Keratinocyte (primary cell): ENCODE data around the gene MINK1. TPM values are rescaled to one million over a fixed set of nuclear protein-coding genes. Genes with fewer than 3 reads are reported as not detected.

Experiments used
- DNase-seq: peaks from one replicate; pipeline ENCODE4 v3.0.0-alpha.2; 2011; ENCODE audit warnings: low read depth, missing footprints, low spot score
- FAIRE-seq: peaks from 2 replicates; lab custom pipeline; 2011; peaks lifted over from hg19 to GRCh38; lab: Jason Lieb, UNC
- H2AFZ ChIP-seq: 2 replicates; pipeline ENCODE4 v1.6.0; 2012; ENCODE audit warnings: low read length, control low read depth, inconsistent platforms; ENCODE audit not compliant: control insufficient read depth
- H3K27ac ChIP-seq: 2 replicates; pipeline ENCODE4 v1.5.1; 2011; ENCODE audit warnings: low read length; ENCODE audit not compliant: control insufficient read depth, insufficient read depth
- H3K27me3 ChIP-seq: 3 replicates; pipeline ENCODE4 v1.6.0; 2011; ENCODE audit warnings: low read length; ENCODE audit not compliant: control insufficient read depth, insufficient read depth; ENCODE audit errors: extremely low read depth
- H3K36me3 ChIP-seq, 2 experiments: 2 replicates in 1 of 2; 3 replicates in 1 of 2; pipeline ENCODE4 v1.5.1; 2011; ENCODE audit warnings: low read length in 2 of 2, mild to moderate bottlenecking in 1 of 2; ENCODE audit not compliant: control insufficient read depth in 2 of 2, insufficient read depth in 2 of 2; ENCODE audit errors: extremely low read depth in 1 of 2
- H3K4me1 ChIP-seq: 3 replicates; pipeline ENCODE4 v1.5.1; 2011; ENCODE audit warnings: low read length; ENCODE audit not compliant: control insufficient read depth, insufficient read depth; ENCODE audit errors: extremely low read depth
- H3K4me2 ChIP-seq: 3 replicates; pipeline ENCODE4 v1.6.0; 2011; ENCODE audit warnings: low read depth, low read length; ENCODE audit not compliant: control insufficient read depth, insufficient read depth; ENCODE audit errors: extremely low read depth
- H3K4me3 ChIP-seq, 3 experiments: fragments of 200-600 bp in 1 of 3; sonication (generic) in 1 of 3; 2 replicates in 2 of 3; 3 replicates in 1 of 3; pipeline ENCODE4 v1.5.1; 2011 to 2016; ENCODE audit warnings: low read length in 3 of 3, mild to moderate bottlenecking in 3 of 3, control low read depth in 2 of 3, inconsistent platforms in 1 of 3, low read depth in 1 of 3, mixed read lengths in 1 of 3, mixed run types in 1 of 3, moderate library complexity in 1 of 3; ENCODE audit not compliant: control insufficient read depth in 2 of 3, insufficient read depth in 2 of 3; ENCODE audit errors: extremely low read depth in 1 of 3
- H3K79me2 ChIP-seq: 2 replicates; pipeline ENCODE4 v1.6.0; 2012; ENCODE audit warnings: low read length; ENCODE audit not compliant: control insufficient read depth, insufficient read depth
- H3K9ac ChIP-seq: 3 replicates; pipeline ENCODE4 v1.6.0; 2011; ENCODE audit warnings: low read length; ENCODE audit not compliant: control insufficient read depth, insufficient read depth; ENCODE audit errors: extremely low read depth
- H3K9me1 ChIP-seq: 3 replicates; pipeline ENCODE4 v1.6.0; 2011; ENCODE audit warnings: low read length; ENCODE audit not compliant: control insufficient read depth, insufficient read depth; ENCODE audit errors: extremely low read depth
- H3K9me3 ChIP-seq: 2 replicates; pipeline ENCODE4 v1.5.1; 2012; ENCODE audit warnings: low read depth, low read length; ENCODE audit not compliant: control insufficient read depth
- H4K20me1 ChIP-seq: 3 replicates; pipeline ENCODE4 v1.6.0; 2011; ENCODE audit warnings: low read length; ENCODE audit not compliant: control insufficient read depth, insufficient read depth; ENCODE audit errors: extremely low read depth
- EZH2 ChIP-seq: IDR thresholded peaks from one replicate; pipeline ENCODE4 v1.6.1; 2012; ENCODE audit warnings: inconsistent platforms, mild to moderate bottlenecking, low read length, moderate library complexity
- dilution Hi-C: fragments of 300-500 bp; cut with MboI; formaldehyde crosslinking; loops from one replicate; pipeline ENCODE4 v1.7.0; 2020; ENCODE audit warnings: low sequenced_read_pairs; ENCODE audit not compliant: extremely low pct_ligation_motif_present
- polyA plus RNA-seq, 5 experiments: library from polyadenylated mRNA; depleted of rRNA in 3 of 5; stranded (reverse) in 3 of 5; stranded (forward) in 1 of 5; unstranded in 1 of 5; fragments of >200 nt; gene quantifications; 1 replicate in 1 of 5; 2 replicates in 3 of 5; 3 replicates in 1 of 5; pipeline versions ENCODE4 v1.2.1 to v1.2.3, GENCODE V29; 2011 to 2012; ENCODE audit warnings: missing spikeins in 2 of 5, low read depth in 1 of 5, low replicate concordance in 1 of 5
- TF ChIP-seq, protein P1 (sequence below), 3 experiments: IDR thresholded peaks in 1 of 3; conservative IDR thresholded peaks in 1 of 3; optimal IDR thresholded peaks in 1 of 3; 2 replicates in 2 of 3; 3 replicates in 1 of 3; pipeline versions ENCODE3 to v1.5.1; 2011; ENCODE audit warnings: low read length in 3 of 3, mild to moderate bottlenecking in 3 of 3, moderate library complexity in 2 of 3, control low read depth in 1 of 3, inconsistent platforms in 1 of 3; ENCODE audit not compliant: insufficient read depth in 2 of 3; ENCODE audit errors: extremely low read depth in 1 of 3

The MINK1 gene
- polyA plus RNA-seq, 1 donor (not counting 4 experiments of a cell fraction or from before 2014, with no cell fraction given) = 82.8 TPM

- FAIRE-seq = no peak
- no peaks in the 10 kb centered on the region for H3K9me3 ChIP-seq
- no peak for DNase-seq
- no peak overlapping the region for H3K27ac ChIP-seq
- H3K4me1 ChIP-seq = no peaks in the 10 kb centered on the region
- no peaks in the 10 kb centered on the region for H4K20me1 ChIP-seq
- H3K79me2 ChIP-seq = peaks cover 17% of the 10 kb centered on the region
- no peak overlapping the region for H3K9ac ChIP-seq
- H3K4me3 ChIP-seq = no peak overlapping the region
- no peak for TF ChIP-seq EZH2
- TF ChIP-seq, protein P1, sequence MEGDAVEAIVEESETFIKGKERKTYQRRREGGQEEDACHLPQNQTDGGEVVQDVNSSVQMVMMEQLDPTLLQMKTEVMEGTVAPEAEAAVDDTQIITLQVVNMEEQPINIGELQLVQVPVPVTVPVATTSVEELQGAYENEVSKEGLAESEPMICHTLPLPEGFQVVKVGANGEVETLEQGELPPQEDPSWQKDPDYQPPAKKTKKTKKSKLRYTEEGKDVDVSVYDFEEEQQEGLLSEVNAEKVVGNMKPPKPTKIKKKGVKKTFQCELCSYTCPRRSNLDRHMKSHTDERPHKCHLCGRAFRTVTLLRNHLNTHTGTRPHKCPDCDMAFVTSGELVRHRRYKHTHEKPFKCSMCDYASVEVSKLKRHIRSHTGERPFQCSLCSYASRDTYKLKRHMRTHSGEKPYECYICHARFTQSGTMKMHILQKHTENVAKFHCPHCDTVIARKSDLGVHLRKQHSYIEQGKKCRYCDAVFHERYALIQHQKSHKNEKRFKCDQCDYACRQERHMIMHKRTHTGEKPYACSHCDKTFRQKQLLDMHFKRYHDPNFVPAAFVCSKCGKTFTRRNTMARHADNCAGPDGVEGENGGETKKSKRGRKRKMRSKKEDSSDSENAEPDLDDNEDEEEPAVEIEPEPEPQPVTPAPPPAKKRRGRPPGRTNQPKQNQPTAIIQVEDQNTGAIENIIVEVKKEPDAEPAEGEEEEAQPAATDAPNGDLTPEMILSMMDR (optimal IDR thresholded peaks at IDR 0.05 in 1 of 3, IDR thresholded peaks at IDR 0.05 in 1 of 3, conservative IDR thresholded peaks at IDR 0.05 in 1 of 3; ENCODE audit: extremely low read depth in 1 of 3, insufficient read depth in 2 of 3, low read length in 3 of 3) = no peak
- H3K27me3 ChIP-seq = no peaks in the 10 kb centered on the region
- H3K4me2 ChIP-seq = no peak overlapping the region
- no peaks in the 10 kb centered on the region for H3K9me1 ChIP-seq
- no peak overlapping the region for H2AFZ ChIP-seq
- peaks cover 59 to 60% of the 10 kb centered on the region in 2 experiments for H3K36me3 ChIP-seq
- dilution Hi-C loops = no loop called here
Observed at GRCh38 chr17:4887581-4887980, 54.4 kb downstream of the MINK1 start.

- no peak overlapping the region for H3K4me2 ChIP-seq
- TF ChIP-seq EZH2 = no peak
- TF ChIP-seq, protein P1 (optimal IDR thresholded peaks at IDR 0.05 in 1 of 3, IDR thresholded peaks at IDR 0.05 in 1 of 3, conservative IDR thresholded peaks at IDR 0.05 in 1 of 3; ENCODE audit: extremely low read depth in 1 of 3, insufficient read depth in 2 of 3, low read length in 3 of 3) = no peak
- H3K4me3 ChIP-seq = no peak overlapping the region
- DNase-seq = no peak
- no peak overlapping the region for H3K27ac ChIP-seq
- no peaks in the 10 kb centered on the region for H3K79me2 ChIP-seq
- peaks cover 59 to 61% of the 10 kb centered on the region in 2 experiments for H3K36me3 ChIP-seq
- no peak overlapping the region for H2AFZ ChIP-seq
- dilution Hi-C loops = no loop called here
- H3K9me1 ChIP-seq = no peaks in the 10 kb centered on the region
- no peaks in the 10 kb centered on the region for H3K9me3 ChIP-seq
- FAIRE-seq = no peak
- no peak overlapping the region for H3K9ac ChIP-seq
- peaks cover 3% of the 10 kb centered on the region for H4K20me1 ChIP-seq
- H3K4me1 ChIP-seq = no peaks in the 10 kb centered on the region
- H3K27me3 ChIP-seq = no peaks in the 10 kb centered on the region
Observed at GRCh38 chr17:4891411-4892410, 58.6 kb downstream of the MINK1 start.
